Trophoblast cell (in vitro differentiated cells and primary cell): ENCODE measurements around the gene TTLL5.

ENCODE experiments used
- DNase-seq, 2 donors: peaks; one replicate each; pipeline ENCODE4 v3.0.0-alpha.2; 2016
- H2AFZ ChIP-seq: 2 replicates; pipeline ENCODE4 v1.6.1; 2013; ENCODE audit warnings: low read length, moderate library complexity, mild to moderate bottlenecking; ENCODE audit not compliant: insufficient read depth, poor library complexity
- H2AK5ac ChIP-seq: 2 replicates; pipeline ENCODE4 v1.6.1; 2013; ENCODE audit warnings: mild to moderate bottlenecking, low read length
- H2BK120ac ChIP-seq: 2 replicates; pipeline ENCODE4 v1.6.1; 2013; ENCODE audit warnings: low read length, mild to moderate bottlenecking, moderate library complexity; ENCODE audit not compliant: insufficient read depth, poor library complexity
- H2BK12ac ChIP-seq: 2 replicates; pipeline ENCODE4 v1.6.1; 2013; ENCODE audit warnings: mild to moderate bottlenecking, low read length, moderate library complexity
- H2BK5ac ChIP-seq: 2 replicates; pipeline ENCODE4 v1.6.1; 2013; ENCODE audit warnings: low read length, low read depth, moderate library complexity, mild to moderate bottlenecking; ENCODE audit not compliant: poor library complexity
- H3K14ac ChIP-seq: 2 replicates; pipeline ENCODE4 v1.6.1; 2013; ENCODE audit warnings: mild to moderate bottlenecking, low read length
- H3K18ac ChIP-seq: 2 replicates; pipeline ENCODE4 v1.6.1; 2013; ENCODE audit warnings: mild to moderate bottlenecking, low read length
- H3K23ac ChIP-seq: 2 replicates; pipeline ENCODE4 v1.6.1; 2013; ENCODE audit warnings: low read length
- H3K27ac ChIP-seq: 2 replicates; pipeline ENCODE4 v1.5.1; 2013; ENCODE audit warnings: low read depth, mild to moderate bottlenecking, inconsistent platforms, low read length, moderate library complexity
- H3K27me3 ChIP-seq: 2 replicates; pipeline ENCODE4 v1.6.1; 2013; ENCODE audit warnings: inconsistent platforms, mild to moderate bottlenecking, low read length, moderate library complexity; ENCODE audit not compliant: insufficient read depth
- H3K36me3 ChIP-seq, 2 experiments: 1 replicate in 1 of 2; 2 replicates in 1 of 2; pipeline ENCODE4 v1.6.1; 2013; ENCODE audit warnings: low read length in 2 of 2, mild to moderate bottlenecking in 2 of 2, moderate library complexity in 1 of 2; ENCODE audit not compliant: insufficient read depth in 2 of 2, control insufficient read depth in 1 of 2
- H3K4ac ChIP-seq: 2 replicates; pipeline ENCODE4 v1.6.1; 2013; ENCODE audit warnings: low read depth, mild to moderate bottlenecking, low read length, moderate library complexity
- H3K4me1 ChIP-seq, 2 experiments: 1 replicate in 1 of 2; 2 replicates in 1 of 2; pipeline ENCODE4 v1.6.1; 2013; ENCODE audit warnings: low read length in 2 of 2, mild to moderate bottlenecking in 2 of 2, moderate library complexity in 1 of 2; ENCODE audit not compliant: insufficient read depth in 2 of 2, control insufficient read depth in 1 of 2
- H3K4me2 ChIP-seq: 2 replicates; pipeline ENCODE4 v1.6.1; 2013; ENCODE audit warnings: inconsistent platforms, mild to moderate bottlenecking, low read length, moderate library complexity
- H3K4me3 ChIP-seq: 2 replicates; pipeline ENCODE4 v1.5.1; 2013; ENCODE audit warnings: mild to moderate bottlenecking, low read depth, low read length, inconsistent platforms
- H3K79me1 ChIP-seq: one replicate; pipeline ENCODE4 v1.6.1; 2013; ENCODE audit warnings: low read length
- H3K79me2 ChIP-seq: 2 replicates; pipeline ENCODE4 v1.6.1; 2013; ENCODE audit warnings: low read length, mild to moderate bottlenecking; ENCODE audit not compliant: control insufficient read depth, insufficient read depth, poor library complexity
- H3K9ac ChIP-seq: 2 replicates; pipeline ENCODE4 v1.6.1; 2013; ENCODE audit warnings: mild to moderate bottlenecking, low read length
- H3K9me3 ChIP-seq: 2 replicates; pipeline ENCODE4 v1.6.1; 2013; ENCODE audit warnings: low read depth, mild to moderate bottlenecking, control low read depth, inconsistent platforms, low read length; ENCODE audit not compliant: insufficient read depth
- H4K12ac ChIP-seq: 2 replicates; pipeline ENCODE4 v1.6.1; 2013; ENCODE audit warnings: low read depth, mild to moderate bottlenecking, low read length, moderate library complexity
- H4K8ac ChIP-seq: 2 replicates; pipeline ENCODE4 v1.6.1; 2013; ENCODE audit warnings: low read depth, mild to moderate bottlenecking, low read length, moderate library complexity
- H4K91ac ChIP-seq: one replicate; pipeline ENCODE4 v1.6.1; 2013; ENCODE audit warnings: low read depth, mild to moderate bottlenecking, low read length, moderate library complexity
- WGBS: extraction: QIAGEN DNeasy Blood & Tissue Kit; methylation state at CpG from one replicate; pipeline ENCODE4 v1.1.7; 2013; ENCODE audit warnings: missing lambda C conversion rate; ENCODE audit not compliant: insufficient read length, insufficient coverage; ENCODE audit errors: extremely low coverage; 5-methylcytosine and 5-hydroxymethylcytosine counted together

The TTLL5 gene

GRCh38 chr14:75771595-75771994 lies 110.5 kb downstream of the TTLL5 start:
- Histone ChIP-seq H4K8ac (no peak overlapping the region), H2BK5ac (no peak overlapping the region), H3K79me2 (no peaks in the 10 kb centered on the region), H3K27me3 (no peaks in the 10 kb centered on the region), H3K18ac (no peak overlapping the region), H4K12ac (no peak overlapping the region), H3K36me3 (peaks cover 4 to 9% of the 10 kb centered on the region in 2 experiments), H3K9ac (no peak overlapping the region), H3K4me1 (no peaks in the 10 kb centered on the region), H2AFZ (no peak overlapping the region), H3K27ac (no peak overlapping the region), H2AK5ac (no peak overlapping the region), H3K23ac (no peak overlapping the region), H3K4me3 (no peak overlapping the region), H3K4ac (no peak overlapping the region), H3K4me2 (no peak overlapping the region), H3K14ac (no peak overlapping the region), H3K9me3 (no peaks in the 10 kb centered on the region), H4K91ac (no peak overlapping the region), H3K79me1 (no peaks in the 10 kb centered on the region), H2BK120ac (no peak overlapping the region), H2BK12ac (no peak overlapping the region)
- no peak for DNase-seq
- whole genome bisulfite sequencing, result no CpG with 5 or more reads among the region's 6 CpGs

GRCh38 chr14:75773046-75773445 lies 112.0 kb downstream of the TTLL5 start:
- H4K12ac ChIP-seq, result no peak overlapping the region
- no peak overlapping the region for H3K4me2 ChIP-seq
- peaks cover 4 to 13% of the 10 kb centered on the region in 2 experiments for H3K36me3 ChIP-seq
- H2AFZ ChIP-seq, result no peak overlapping the region
- no peak overlapping the region for H2BK5ac ChIP-seq
- H2AK5ac ChIP-seq, result no peak overlapping the region
- H3K4me1 ChIP-seq, result no peaks in the 10 kb centered on the region
- H3K9me3 ChIP-seq, result no peaks in the 10 kb centered on the region
- H3K18ac ChIP-seq, result no peak overlapping the region
- no peak overlapping the region for H4K8ac ChIP-seq
- no peaks in the 10 kb centered on the region for H3K79me1 ChIP-seq
- DNase-seq, result no peak
- no peak overlapping the region for H3K4me3 ChIP-seq
- no peak overlapping the region for H2BK12ac ChIP-seq
- H3K27ac ChIP-seq, result no peak overlapping the region
- no peak overlapping the region for H2BK120ac ChIP-seq
- H3K79me2 ChIP-seq, result no peaks in the 10 kb centered on the region
- H3K23ac ChIP-seq, result no peak overlapping the region
- no peaks in the 10 kb centered on the region for H3K27me3 ChIP-seq
- no peak overlapping the region for H3K4ac ChIP-seq
- no peak overlapping the region for H4K91ac ChIP-seq
- no peak overlapping the region for H3K14ac ChIP-seq
- no peak overlapping the region for H3K9ac ChIP-seq

GRCh38 chr14:75781096-75781495 lies 120.0 kb downstream of the TTLL5 start:
- H3K79me1 ChIP-seq, result peaks cover 7% of the 10 kb centered on the region
- no peak overlapping the region for H4K91ac ChIP-seq
- H2BK120ac ChIP-seq, result no peak overlapping the region
- WGBS, result no CpG with 5 or more reads among the region's 7 CpGs
- no peak overlapping the region for H3K23ac ChIP-seq
- H2AK5ac ChIP-seq, result no peak overlapping the region
- H3K27ac ChIP-seq, result no peak overlapping the region
- H2BK12ac ChIP-seq, result no peak overlapping the region
- no peak overlapping the region for H3K18ac ChIP-seq
- no peaks in the 10 kb centered on the region for H3K79me2 ChIP-seq
- no peak overlapping the region for H3K14ac ChIP-seq
- no peak overlapping the region for H3K9ac ChIP-seq
- no peaks in the 10 kb centered on the region for H3K27me3 ChIP-seq
- peaks cover 4% of the 10 kb centered on the region in 2 experiments for H3K4me1 ChIP-seq
- H4K12ac ChIP-seq, result no peak overlapping the region
- no peak overlapping the region for H3K4me3 ChIP-seq
- no peak for DNase-seq
- H2AFZ ChIP-seq, result no peak overlapping the region
- H3K9me3 ChIP-seq, result no peaks in the 10 kb centered on the region
- H2BK5ac ChIP-seq, result no peak overlapping the region
- peaks cover 3 to 4% of the 10 kb centered on the region in 2 experiments for H3K36me3 ChIP-seq
- no peak overlapping the region for H3K4ac ChIP-seq
- H4K8ac ChIP-seq, result no peak overlapping the region
- no peak overlapping the region for H3K4me2 ChIP-seq

GRCh38 chr14:75783184-75783583 lies 122.1 kb downstream of the TTLL5 start:
- H2AFZ ChIP-seq, result no peak overlapping the region
- H3K4me3 ChIP-seq, result no peak overlapping the region
- peaks cover 0 to 4% of the 10 kb centered on the region in 2 experiments for H3K36me3 ChIP-seq
- H3K79me2 ChIP-seq, result no peaks in the 10 kb centered on the region
- peak overlapping the region; percentile 6 for H2AK5ac ChIP-seq
- no peaks in the 10 kb centered on the region for H3K9me3 ChIP-seq
- peak overlapping the region; percentile 82 for H3K27ac ChIP-seq
- H3K4me2 ChIP-seq, result peak overlapping the region; percentile 0
- H3K23ac ChIP-seq, result no peak overlapping the region
- H3K18ac ChIP-seq, result peak overlapping the region; percentile 25
- peaks cover 4% of the 10 kb centered on the region in 2 experiments for H3K4me1 ChIP-seq
- peak overlapping the region; percentile 55 for H4K8ac ChIP-seq
- H4K12ac ChIP-seq, result no peak overlapping the region
- no peaks in the 10 kb centered on the region for H3K27me3 ChIP-seq
- peak overlapping the region; percentile 37 for H2BK12ac ChIP-seq
- no peak overlapping the region for H3K4ac ChIP-seq
- peak; percentile 34 to 71 for DNase-seq
- H2BK120ac ChIP-seq, result peak overlapping the region; percentile 59
- peak overlapping the region; percentile 80 for H2BK5ac ChIP-seq
- WGBS, result no CpG with 5 or more reads among the region's 5 CpGs
- no peak overlapping the region for H3K9ac ChIP-seq
- H3K79me1 ChIP-seq, result peaks cover 7% of the 10 kb centered on the region
- peak overlapping the region; percentile 21 for H3K14ac ChIP-seq
- H4K91ac ChIP-seq, result peak overlapping the region; percentile 67
